Testis (tissue), 2 donors: ENCODE results near the gene SLC16A7.

ENCODE experiments used
- CTCF ChIP-seq, 3 experiments: fragments of 450-650 bp in 2 of 3; fragments of 200-600 bp in 1 of 3; sonication (generic) in 1 of 3; IDR thresholded peaks; one replicate each; pipeline ENCODE4 v1.5.1; 2016 to 2019; ENCODE audit warnings: antibody characterized with exemption in 3 of 3, mild to moderate bottlenecking in 2 of 3, moderate library complexity in 1 of 3
- POLR2A ChIP-seq: fragments of 450-650 bp; IDR thresholded peaks from one replicate; pipeline ENCODE4 v1.6.1; 2017; ENCODE audit warnings: antibody characterized with exemption, mild to moderate bottlenecking, moderate library complexity

DNA sequence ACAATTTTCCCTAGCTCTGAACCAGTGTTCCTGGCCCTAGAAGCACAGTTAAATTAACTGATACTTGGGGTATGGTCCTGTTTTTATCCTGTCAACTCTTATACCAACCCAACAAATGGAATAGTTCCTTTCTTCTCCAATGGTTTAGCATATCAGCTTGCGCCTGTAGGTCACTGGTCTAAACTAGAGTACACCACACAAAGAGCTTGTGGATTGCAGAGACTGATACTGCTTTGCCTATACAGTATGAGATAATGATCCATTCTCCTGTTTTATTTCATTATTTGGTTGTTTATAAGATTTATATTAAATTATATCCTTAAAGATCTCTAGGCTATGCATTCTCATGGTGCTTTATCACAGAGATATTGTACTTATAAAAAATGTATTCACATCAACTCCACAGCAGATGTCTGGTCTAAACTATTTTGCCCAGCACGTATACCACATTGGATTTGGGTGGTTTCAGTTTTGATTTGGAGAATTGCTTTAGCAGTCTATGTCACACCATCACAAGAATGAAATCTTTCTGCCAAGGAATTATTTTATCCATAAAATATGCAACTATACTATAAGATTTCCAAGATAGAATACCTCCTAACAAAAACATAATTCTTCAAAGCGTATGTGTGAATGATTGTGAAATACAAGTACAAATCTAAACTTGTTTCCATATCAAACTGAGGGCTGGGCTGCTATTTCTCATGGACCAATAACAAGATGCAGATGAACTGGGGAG is 142.1 kb downstream of the SLC16A7 start:
- no peak for TF ChIP-seq CTCF (IDR thresholded peaks at IDR 0.05)
- TF ChIP-seq POLR2A = no peak
